H1 (cell line): ENCODE measurements around the gene LIPG. TPM values are rescaled to one million over a fixed set of nuclear protein-coding genes. Genes with fewer than 3 reads are reported as not detected.

Experiments used
- CTCF ChIA-PET: fragments of 300-600 bp; sonication (Branson Sonifier 250); formaldehyde crosslinking; loops from one replicate; lab custom pipeline; 2021; ENCODE audit not compliant: partially characterized antibody; lab: Charles Lee
- POLR2A ChIA-PET: fragments of 300-600 bp; sonication (Branson Sonifier 250); formaldehyde crosslinking; loops from one replicate; lab custom pipeline; 2021; ENCODE audit warnings: inconsistent platforms; ENCODE audit not compliant: partially characterized antibody; lab: Charles Lee
- DNase-seq, 2 experiments: peaks; one replicate each; pipeline versions ENCODE4 v3.0.0 to v3.0.0-alpha.2; 2010 to 2022; ENCODE audit warnings: low spot score in 2 of 2, low read depth in 1 of 2, mixed read lengths in 1 of 2
- FAIRE-seq: peaks from 2 replicates; lab custom pipeline; 2011; peaks lifted over from hg19 to GRCh38; lab: Jason Lieb, UNC
- H2AFZ ChIP-seq: 2 replicates; pipeline ENCODE4 v1.8.1; 2012; ENCODE audit warnings: low read length, inconsistent platforms
- H2AK5ac ChIP-seq: 2 replicates; pipeline ENCODE4 v1.6.1; 2013; ENCODE audit warnings: low read depth, low read length
- H2BK120ac ChIP-seq: replicated peaks from 2 replicates; pipeline ENCODE3; 2013; ENCODE audit warnings: low read depth, low read length, inconsistent platforms
- H2BK12ac ChIP-seq: 2 replicates; pipeline ENCODE4 v1.6.1; 2013; ENCODE audit warnings: low read depth, low read length
- H2BK15ac ChIP-seq: 2 replicates; pipeline ENCODE4 v1.6.1; 2013; ENCODE audit warnings: low read length
- H2BK20ac ChIP-seq: 2 replicates; pipeline ENCODE4 v1.6.1; 2013; ENCODE audit warnings: low read length
- H2BK5ac ChIP-seq: 2 replicates; pipeline ENCODE4 v1.6.1; 2013; ENCODE audit warnings: low read depth, low read length
- H3K14ac ChIP-seq: 2 replicates; pipeline ENCODE4 v1.6.1; 2013; ENCODE audit warnings: inconsistent platforms; ENCODE audit not compliant: insufficient read length
- H3K18ac ChIP-seq: 2 replicates; pipeline ENCODE4 v1.6.1; 2013; ENCODE audit warnings: low read length; ENCODE audit errors: extremely low read depth
- H3K23ac ChIP-seq: 2 replicates; pipeline ENCODE4 v1.6.1; 2013; ENCODE audit warnings: inconsistent platforms; ENCODE audit not compliant: insufficient read length
- H3K23me2 ChIP-seq: 2 replicates; pipeline ENCODE4 v1.6.1; 2013; ENCODE audit warnings: low read depth, low read length
- H3K27ac ChIP-seq: 2 replicates; pipeline ENCODE4 v1.6.1; 2011; ENCODE audit warnings: low read depth, low read length, inconsistent platforms
- H3K27me3 ChIP-seq, 4 experiments: replicated peaks in 1 of 4; 1 replicate in 1 of 4; 2 replicates in 3 of 4; pipeline versions ENCODE4 v1.6.1 to v1.8.1; 2011 to 2013; ENCODE audit warnings: low read length in 3 of 4, mild to moderate bottlenecking in 3 of 4, inconsistent platforms in 2 of 4, mixed read lengths in 2 of 4, moderate library complexity in 1 of 4; ENCODE audit not compliant: control insufficient read depth in 3 of 4, insufficient read depth in 3 of 4; ENCODE audit errors: extremely low read depth in 1 of 4
- H3K36me3 ChIP-seq, 4 experiments: 2 replicates each; pipeline versions ENCODE4 v1.6.1 to v1.8.1; 2011 to 2013; ENCODE audit warnings: mild to moderate bottlenecking in 4 of 4, low read length in 3 of 4, moderate library complexity in 2 of 4, control low read depth in 1 of 4, inconsistent platforms in 1 of 4; ENCODE audit not compliant: insufficient read depth in 4 of 4, control insufficient read depth in 2 of 4
- H3K4ac ChIP-seq: replicated peaks from 2 replicates; pipeline ENCODE3; 2013; ENCODE audit warnings: low read length, low read depth, mixed read lengths, inconsistent platforms; ENCODE audit not compliant: insufficient read length
- H3K4me1 ChIP-seq, 4 experiments: replicated peaks in 1 of 4; 1 replicate in 1 of 4; 2 replicates in 3 of 4; pipeline versions ENCODE4 v1.6.1 to v1.8.1; 2011 to 2013; ENCODE audit warnings: low read length in 3 of 4, inconsistent platforms in 2 of 4, mixed read lengths in 1 of 4; ENCODE audit not compliant: insufficient read depth in 4 of 4, control insufficient read depth in 3 of 4
- H3K4me2 ChIP-seq, 2 experiments: 2 replicates each; pipeline versions ENCODE4 v1.6.1 to v1.8.1; 2011 to 2013; ENCODE audit warnings: low read depth in 2 of 2, low read length in 2 of 2, control low read depth in 1 of 2, inconsistent platforms in 1 of 2, mild to moderate bottlenecking in 1 of 2; ENCODE audit not compliant: insufficient read depth in 1 of 2
- H3K4me3 ChIP-seq, 4 experiments: fragments of 200-600, 300-600 bp in 1 of 4; sonication (generic), shearing (Covaris generic), sonication (Bioruptor Twin) in 1 of 4; 2 replicates each; pipeline versions ENCODE4 v1.5.1 to v1.8.1; 2011 to 2016; ENCODE audit warnings: low read length in 4 of 4, low read depth in 3 of 4, control low read depth in 2 of 4, inconsistent platforms in 2 of 4, mild to moderate bottlenecking in 2 of 4, mixed read lengths in 1 of 4, moderate library complexity in 1 of 4; ENCODE audit not compliant: insufficient read depth in 2 of 4; ENCODE audit errors: extremely low read depth in 1 of 4
- H3K56ac ChIP-seq: replicated peaks from 2 replicates; pipeline ENCODE3; 2013; ENCODE audit warnings: low read depth, mild to moderate bottlenecking, mixed read lengths, low read length, inconsistent platforms; ENCODE audit not compliant: insufficient read length
- H3K79me1 ChIP-seq: 2 replicates; pipeline ENCODE4 v1.6.1; 2013; ENCODE audit warnings: low read depth, low read length, control low read depth
- H3K79me2 ChIP-seq, 2 experiments: 2 replicates each; pipeline versions ENCODE4 v1.6.1 to v1.8.1; 2012 to 2013; ENCODE audit warnings: low read length in 2 of 2, mild to moderate bottlenecking in 2 of 2, inconsistent platforms in 1 of 2; ENCODE audit not compliant: insufficient read depth in 2 of 2, control insufficient read depth in 1 of 2
- H3K9ac ChIP-seq, 4 experiments: replicated peaks in 1 of 4; 1 replicate in 1 of 4; 2 replicates in 3 of 4; pipeline versions ENCODE4 v1.6.1 to v1.8.1; 2011 to 2013; ENCODE audit warnings: low read depth in 3 of 4, low read length in 3 of 4, control low read depth in 2 of 4, mild to moderate bottlenecking in 2 of 4, moderate library complexity in 2 of 4, inconsistent platforms in 1 of 4; ENCODE audit errors: extremely low read depth in 1 of 4
- H3K9me3 ChIP-seq, 2 experiments: 2 replicates each; pipeline versions ENCODE4 v1.6.1 to v1.8.1; 2012 to 2013; ENCODE audit warnings: mild to moderate bottlenecking in 2 of 2, moderate library complexity in 2 of 2, control low read depth in 1 of 2, inconsistent platforms in 1 of 2, low read depth in 1 of 2, low read length in 1 of 2, mixed read lengths in 1 of 2; ENCODE audit not compliant: insufficient read depth in 2 of 2
- H4K20me1 ChIP-seq, 2 experiments: replicated peaks in 1 of 2; 2 replicates each; pipeline versions ENCODE3 to v1.8.1; 2011 to 2013; ENCODE audit warnings: inconsistent platforms in 2 of 2, low read length in 2 of 2, mild to moderate bottlenecking in 1 of 2; ENCODE audit not compliant: insufficient read depth in 2 of 2, control insufficient read depth in 1 of 2
- H4K5ac ChIP-seq: 2 replicates; pipeline ENCODE4 v1.6.1; 2013; ENCODE audit warnings: low read length, low read depth, mixed read lengths, inconsistent platforms; ENCODE audit not compliant: insufficient read length
- H4K8ac ChIP-seq: 2 replicates; pipeline ENCODE4 v1.8.0; 2013; ENCODE audit warnings: mild to moderate bottlenecking, moderate library complexity, low read length, inconsistent platforms; ENCODE audit not compliant: insufficient read depth; ENCODE audit errors: extremely low read depth
- H4K91ac ChIP-seq: replicated peaks from 2 replicates; pipeline ENCODE3; 2013; ENCODE audit warnings: low read length, mixed read lengths, inconsistent platforms; ENCODE audit not compliant: insufficient read length
- E2F6 ChIP-seq: IDR thresholded peaks from 2 replicates; pipeline ENCODE4 v1.6.1; 2012; ENCODE audit warnings: inconsistent platforms
- ZNF274 ChIP-seq: IDR thresholded peaks from 2 replicates; pipeline ENCODE4 v1.7.0; 2012; ENCODE audit warnings: low read length, borderline replicate concordance; ENCODE audit errors: extremely low read depth
- WGBS, 2 experiments: shearing (Covaris generic) in 1 of 2; methylation state at CpG; one replicate each; pipeline versions ENCODE4 v1.1.6 to v1.1.7; 2013 to 2015; ENCODE audit warnings: low lambda C conversion rate in 2 of 2, mixed read lengths in 2 of 2, inconsistent platforms in 1 of 2, low coverage in 1 of 2, missing lambda C conversion rate in 1 of 2; ENCODE audit not compliant: insufficient replicate concordance in 2 of 2, insufficient coverage in 1 of 2, insufficient read length in 1 of 2; ENCODE audit errors: extremely low coverage in 1 of 2, missing lambda C conversion rate in 1 of 2; 5-methylcytosine and 5-hydroxymethylcytosine counted together
- polyA plus RNA-seq, 7 experiments: library from polyadenylated mRNA; depleted of rRNA in 3 of 7; stranded (reverse) in 5 of 7; unstranded in 2 of 7; fragments of >200 nt in 5 of 7; fragments of 200-250 nt in 2 of 7; gene quantifications; 1 replicate in 5 of 7; 2 replicates in 1 of 7; 4 replicates in 1 of 7; pipeline versions ENCODE4 v1.2.1 to v1.2.3, GENCODE V29; 2011 to 2013; ENCODE audit warnings: missing spikeins in 2 of 7, mixed read lengths in 2 of 7
- total RNA-seq: library from RNA; stranded (reverse); fragmentation: NEBNext Ultra II Directional; extraction: Animal tissue kit (Norgen Biotek cat#: 25700); gene quantifications from 2 replicates; pipeline ENCODE4 v1.2.1, GENCODE V29; 2021

Gene LIPG
- total and polyA plus RNA-seq, 2 of the 8 experiments (the other 6 are each of a cell fraction or from before 2014, with no cell fraction given) = 9.2 to 9.8 TPM

GRCh38 chr18:49588971-49589370 lies 27.1 kb downstream of the LIPG start:
- Histone ChIP-seq H2BK12ac (no peak overlapping the region), H2AK5ac (no peak overlapping the region), H2BK5ac (no peak overlapping the region), H3K9ac (no peak overlapping the region), H2BK15ac (no peak overlapping the region), H3K4me1 (peaks cover 0 to 7% (median 2%) of the 10 kb centered on the region in 4 experiments; a peak in 1 of 7 replicates), H3K79me2 (no peaks in the 10 kb centered on the region), H3K4me3 (no peak overlapping the region), H4K20me1 (no peaks in the 10 kb centered on the region), H3K4ac (no peak overlapping the region), H3K36me3 (peaks cover 2 to 12% (median 7%) of the 10 kb centered on the region in 4 experiments; a peak in 5 of 8 replicates), H4K8ac (no peak overlapping the region), H3K27me3 (no peaks in the 10 kb centered on the region), H3K4me2 (no peak overlapping the region), H4K91ac (no peak overlapping the region), H2AFZ (no peak overlapping the region), H2BK120ac (no peak overlapping the region), H3K56ac (no peak overlapping the region), H3K18ac (no peak overlapping the region), H3K9me3 (no peaks in the 10 kb centered on the region), H3K23me2 (no peaks in the 10 kb centered on the region), H3K79me1 (no peaks in the 10 kb centered on the region), H2BK20ac (no peak overlapping the region), H4K5ac (no peak overlapping the region), H3K27ac (no peak overlapping the region), H3K14ac (no peak overlapping the region), H3K23ac (no peak overlapping the region)
- CTCF ChIA-PET = interaction anchor here (1.0 to 2.8 kb wide), 3 partner anchors 14 to 78 kb away, joined by 3 to 7 read pairs (median 4); no protein-coding TSS in a partner anchor
- TF ChIP-seq E2F6 (no peak), ZNF274 (no peak)
- DNase-seq (no peak), FAIRE-seq (no peak)
- POLR2A ChIA-PET = interaction anchor here (1.0 kb wide), 1 partner anchor 26 kb away, joined by 3 read pairs; no protein-coding TSS in a partner anchor
- WGBS, 2 experiments = 93% methylated on average over 12 of the region's 12 CpGs; no CpG with 5 or more reads in 1 of the 2 experiments
